Measurements from ENCODE around the gene INTS6.
"Not testable (repeated sequence)": the region's sequence is repeated elsewhere in the genome, so short reads cannot be mapped to it uniquely, and the experiment has no call there.

Gene INTS6

DNA sequence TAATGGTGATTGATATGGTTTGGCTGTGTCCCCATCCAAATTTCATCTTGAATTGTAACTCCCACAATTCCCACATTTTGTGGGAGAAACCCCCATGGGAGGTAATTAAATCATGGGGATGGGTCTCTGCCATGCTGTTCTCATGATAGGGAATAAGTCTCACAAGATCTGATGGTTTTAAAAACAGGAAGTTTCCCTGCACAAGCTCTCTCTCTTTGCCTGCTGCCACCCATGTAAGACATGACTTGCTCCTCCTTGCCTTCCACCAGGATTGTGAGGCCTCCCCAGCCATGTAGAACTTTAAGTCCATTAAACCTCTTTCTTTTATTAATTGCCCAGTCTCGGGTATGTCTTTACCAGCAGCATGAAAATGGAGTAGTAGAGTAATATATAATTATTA lies 37.5 kb downstream of the INTS6 start:
- DNase-seq (ENCODE audit: low read depth in 2 of 2), result not testable (repeated sequence)

DNA sequence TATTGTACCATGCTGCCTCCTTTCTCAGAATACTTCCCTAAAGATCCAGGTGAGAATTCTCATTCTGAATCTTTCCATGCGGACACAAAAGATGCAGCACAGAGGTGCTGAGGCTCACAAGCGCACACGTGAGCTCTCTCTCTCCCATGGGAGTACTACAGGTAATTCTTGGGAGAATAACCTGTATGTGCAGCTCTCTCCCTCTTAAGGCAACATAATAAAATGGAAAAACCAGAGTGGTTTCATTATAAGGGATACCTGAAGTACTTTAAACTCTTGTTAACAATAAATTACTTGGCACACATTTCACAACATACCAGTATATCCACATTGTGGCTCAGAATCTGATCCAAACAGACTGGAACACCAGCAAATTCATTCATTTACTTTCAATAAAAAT lies 40.4 kb downstream of the INTS6 start:
- DNase-seq (ENCODE audit: low read depth in 2 of 2), result no peak

DNA sequence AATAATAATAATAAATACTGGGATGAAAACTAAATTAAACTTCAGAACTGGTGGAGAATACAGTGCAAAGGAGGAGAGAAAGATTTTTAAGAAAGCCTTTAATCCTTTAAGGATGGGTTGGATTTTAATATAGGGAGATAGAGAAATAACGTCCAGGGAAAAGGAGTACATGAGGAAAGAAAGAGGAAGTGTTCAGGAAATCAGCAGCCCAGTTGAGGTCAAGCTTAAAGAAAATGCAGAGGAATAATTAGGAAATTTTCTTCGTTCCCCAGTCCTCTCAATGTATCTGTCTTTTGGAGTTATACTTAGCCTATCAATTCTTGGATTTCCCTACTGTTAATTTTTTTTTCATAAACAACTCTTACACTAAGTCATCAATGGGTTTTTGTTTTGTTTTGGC lies 47.7 kb downstream of the INTS6 start:
- no peak for DNase-seq (ENCODE audit: low read depth in 2 of 2)

DNA sequence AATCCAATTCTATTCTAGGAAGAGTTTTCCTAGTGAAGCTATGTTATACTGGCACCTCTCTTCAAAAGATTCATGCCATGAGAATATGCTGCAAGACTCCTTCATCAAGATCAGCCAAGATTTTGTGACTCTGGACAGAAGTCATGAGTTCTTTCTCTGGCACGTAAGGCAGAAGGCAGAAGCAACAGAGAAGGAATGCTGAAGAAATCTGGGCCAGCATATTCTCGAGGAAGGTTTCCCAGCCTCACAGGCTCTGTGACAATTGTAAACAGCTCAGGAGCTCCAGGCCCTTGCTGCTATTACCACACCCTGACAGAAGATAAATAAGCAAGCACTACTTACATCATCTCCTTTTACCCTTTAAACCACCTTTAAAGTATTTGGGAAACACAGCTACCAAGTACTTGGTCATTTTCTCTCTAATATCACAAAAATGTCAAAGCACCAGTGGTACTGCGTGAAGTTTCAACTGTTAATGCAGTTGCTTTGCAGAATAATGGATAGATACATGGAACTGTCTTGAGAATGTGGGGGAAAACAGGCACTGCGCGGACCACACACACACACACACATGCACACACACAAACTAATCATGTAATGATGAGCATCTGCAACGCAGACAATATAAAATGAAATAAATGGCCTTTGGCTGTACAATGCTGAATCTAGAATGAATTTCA lies 55.4 kb downstream of the INTS6 start:
- DNase-seq (ENCODE audit: low read depth in 2 of 2), result no peak

DNA sequence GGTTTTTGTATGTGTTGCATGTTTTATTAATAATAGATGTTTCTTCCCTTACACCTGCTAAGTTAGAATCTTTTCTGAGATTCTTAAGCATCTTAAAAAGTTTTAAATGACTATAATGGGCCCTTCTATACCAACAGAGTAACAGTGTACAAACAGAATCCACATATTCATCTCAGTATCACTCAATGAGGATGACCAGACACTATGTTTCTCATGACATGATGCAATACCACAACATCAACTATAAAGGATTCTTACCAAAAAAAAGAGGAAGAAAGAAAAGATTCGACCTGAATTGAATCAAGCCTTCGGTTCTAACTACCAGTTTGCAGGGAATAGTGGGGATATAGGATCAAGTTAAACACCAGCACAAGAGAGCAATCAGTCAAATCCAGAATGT lies 56.5 kb downstream of the INTS6 start:
- no peak for DNase-seq (ENCODE audit: low read depth in 2 of 2)

DNA sequence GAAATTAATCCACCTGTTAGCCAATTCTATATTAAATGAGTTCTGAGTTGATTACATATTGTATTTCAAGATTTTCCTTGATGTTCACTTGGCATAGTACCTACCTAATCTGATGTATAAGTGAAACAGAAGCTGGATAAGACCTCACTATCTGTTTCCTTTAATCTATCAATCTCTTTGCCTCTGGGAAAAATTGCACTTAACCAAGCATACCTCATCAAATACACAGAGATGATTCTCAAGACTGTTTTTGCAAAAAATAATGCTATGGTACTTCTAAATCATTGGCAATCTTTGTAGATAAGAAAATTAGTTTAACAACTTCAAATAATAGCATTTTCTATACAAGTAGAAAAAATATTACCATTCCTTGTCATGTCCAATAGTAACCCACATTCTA lies 58.1 kb downstream of the INTS6 start:
- DNase-seq (ENCODE audit: low read depth in 2 of 2), result no peak

DNA sequence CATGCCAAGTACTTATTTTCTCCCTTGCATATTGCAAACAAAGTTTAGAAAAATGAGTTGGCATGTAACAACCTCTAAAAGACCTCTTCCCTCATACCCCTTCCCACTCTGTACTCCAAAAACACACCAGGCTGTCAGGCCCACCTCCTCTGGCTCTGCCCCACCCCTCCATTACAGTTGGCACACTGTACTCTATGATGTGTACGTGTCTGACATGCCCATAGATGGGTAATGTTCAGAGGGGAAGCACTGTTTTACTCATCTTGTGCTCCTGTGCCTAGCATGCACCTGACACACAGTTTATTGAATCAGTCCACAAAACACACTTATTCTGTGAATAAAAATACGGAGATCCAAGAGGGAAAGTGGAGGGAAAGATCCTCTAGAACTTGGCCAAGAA lies 67.7 kb downstream of the INTS6 start:
- no peak for DNase-seq (ENCODE audit: low read depth in 2 of 2)

DNA sequence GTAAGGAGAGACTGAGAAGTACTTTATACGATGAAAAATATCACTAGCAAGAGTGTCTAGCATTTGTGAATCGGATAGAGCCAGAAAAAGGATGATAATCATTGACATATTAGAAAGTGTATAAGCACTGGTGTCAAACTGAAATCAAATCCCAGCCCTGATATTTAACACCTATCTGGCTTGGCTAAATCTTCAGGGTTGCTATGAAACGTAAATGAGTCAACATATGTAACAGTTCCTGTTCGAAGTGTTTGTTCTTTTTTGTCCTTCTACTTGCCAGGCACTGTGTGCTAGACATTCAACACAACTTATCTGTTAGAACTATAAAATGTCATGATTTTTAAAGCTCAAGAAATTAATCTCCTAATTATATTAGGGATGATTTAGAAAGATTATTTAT lies 72.6 kb downstream of the INTS6 start:
- DNase-seq (ENCODE audit: low read depth in 2 of 2), result no peak

DNA sequence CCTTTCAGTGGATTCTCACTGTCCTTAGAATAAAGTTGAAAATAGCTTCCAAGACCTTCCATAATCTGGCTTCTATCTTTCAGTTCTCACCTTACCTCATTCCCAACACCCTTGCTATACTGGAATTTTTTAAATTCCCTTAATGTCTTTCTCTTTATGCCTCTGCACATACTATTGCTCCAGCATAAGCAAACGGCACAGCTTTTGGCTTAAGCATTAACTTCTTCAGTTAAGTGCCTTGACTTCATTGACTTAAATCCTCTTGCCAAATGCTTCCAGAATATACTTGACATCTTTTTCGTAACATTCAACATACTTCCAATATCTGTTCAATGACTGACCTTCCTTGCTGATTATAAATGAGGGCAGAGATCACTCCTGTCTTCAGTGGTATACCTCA lies 79.4 kb downstream of the INTS6 start:
- DNase-seq (ENCODE audit: low read depth in 2 of 2), result no peak

DNA sequence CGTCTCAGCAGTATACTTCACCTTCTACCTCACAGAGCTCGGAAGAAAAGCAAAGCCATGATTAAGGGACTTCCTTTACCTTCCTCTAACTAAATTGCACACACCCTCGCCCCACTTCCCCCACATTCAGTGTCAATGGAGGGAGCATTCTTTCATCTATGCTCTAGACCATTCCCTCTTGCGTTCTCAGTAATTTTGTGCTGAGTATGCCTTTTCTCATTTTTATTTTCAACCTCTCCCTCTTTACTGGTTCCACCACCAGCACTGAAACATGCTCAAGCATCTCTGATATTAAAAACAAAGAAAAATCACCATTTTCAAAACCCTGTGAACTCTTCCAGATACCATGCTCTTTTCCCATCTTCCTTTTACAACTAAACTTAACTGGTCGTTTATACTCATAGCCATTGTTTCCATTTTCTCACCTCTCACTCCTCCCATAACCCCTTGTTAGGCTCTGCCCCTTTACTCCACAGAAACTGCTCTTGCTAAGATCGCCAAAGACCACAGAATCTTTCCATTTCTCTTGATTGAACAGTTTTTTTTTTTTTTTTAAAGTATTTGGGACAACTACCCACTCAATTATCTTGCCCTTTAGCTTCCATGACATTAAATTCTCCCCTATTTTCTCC lies 81.0 kb downstream of the INTS6 start:
- DNase-seq (ENCODE audit: low read depth in 2 of 2), result no peak

DNA sequence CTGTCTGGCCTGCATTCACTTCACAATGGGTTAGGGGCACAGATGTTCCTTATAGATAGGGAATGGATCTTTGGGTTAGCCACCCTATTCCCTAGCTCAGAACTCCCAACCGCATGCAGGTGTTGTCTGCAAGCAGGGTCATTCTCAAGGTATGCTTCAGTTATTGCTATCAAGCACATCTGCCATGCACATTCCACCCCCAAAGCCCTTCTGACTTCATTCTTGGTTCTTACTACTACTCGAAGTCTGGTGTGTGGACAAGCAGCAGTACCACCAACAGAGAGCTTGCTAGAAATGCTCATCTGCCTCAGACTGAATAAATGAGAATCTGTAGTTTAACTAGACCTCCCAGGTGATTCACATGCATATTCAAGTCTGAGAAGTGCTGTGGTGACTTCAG lies 82.0 kb downstream of the INTS6 start:
- no peak for DNase-seq (ENCODE audit: low read depth in 2 of 2)

DNA sequence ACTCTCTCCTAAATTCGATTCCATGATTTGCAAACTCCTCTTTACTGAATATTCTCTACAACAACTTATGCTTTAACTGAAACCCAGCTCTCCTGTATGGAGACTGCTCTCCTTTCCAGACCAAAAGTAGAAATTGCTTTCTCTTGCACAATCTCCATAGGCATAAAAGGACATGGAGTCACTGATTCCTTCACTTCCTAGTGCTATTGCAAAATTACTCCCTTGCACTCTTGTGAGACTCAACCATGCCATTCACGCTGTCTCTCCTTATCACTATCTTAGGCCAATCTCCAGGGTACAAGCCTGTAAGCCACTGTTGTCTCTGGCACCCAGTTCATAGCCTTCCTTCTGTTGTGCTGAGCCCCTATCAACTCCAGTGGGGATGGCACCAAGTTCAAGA lies 82.7 kb downstream of the INTS6 start:
- no peak for DNase-seq (ENCODE audit: low read depth in 2 of 2)

DNA sequence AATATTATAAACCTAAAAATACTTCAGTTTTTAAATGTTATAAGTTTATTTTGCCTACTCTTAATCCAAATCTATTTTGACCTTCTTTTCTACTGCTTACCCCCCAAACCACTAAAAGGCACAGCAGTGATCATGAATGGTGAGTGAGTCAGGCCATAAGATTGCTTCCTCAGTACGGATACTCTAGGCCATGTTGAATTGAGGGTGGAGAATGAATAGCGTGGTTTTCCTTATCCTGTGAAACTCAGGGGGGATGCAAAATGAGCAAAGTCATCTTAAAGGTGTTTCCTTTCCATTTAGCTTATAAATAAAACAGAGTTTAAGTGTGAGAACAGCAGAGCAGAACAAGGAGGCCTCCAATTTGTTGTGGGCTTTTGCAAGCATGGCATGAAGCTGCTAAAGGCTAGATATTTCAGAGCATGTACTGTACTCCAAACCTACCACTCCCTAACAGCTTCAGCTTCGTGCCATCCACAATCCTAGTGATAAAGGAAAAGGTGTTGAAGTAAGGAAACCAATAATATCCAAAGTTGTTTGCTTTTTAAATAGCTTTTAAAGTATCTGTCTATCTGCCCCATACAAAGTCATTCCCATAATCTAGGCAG lies 88.3 kb downstream of the INTS6 start:
- no peak for DNase-seq (ENCODE audit: low read depth in 2 of 2)

DNA sequence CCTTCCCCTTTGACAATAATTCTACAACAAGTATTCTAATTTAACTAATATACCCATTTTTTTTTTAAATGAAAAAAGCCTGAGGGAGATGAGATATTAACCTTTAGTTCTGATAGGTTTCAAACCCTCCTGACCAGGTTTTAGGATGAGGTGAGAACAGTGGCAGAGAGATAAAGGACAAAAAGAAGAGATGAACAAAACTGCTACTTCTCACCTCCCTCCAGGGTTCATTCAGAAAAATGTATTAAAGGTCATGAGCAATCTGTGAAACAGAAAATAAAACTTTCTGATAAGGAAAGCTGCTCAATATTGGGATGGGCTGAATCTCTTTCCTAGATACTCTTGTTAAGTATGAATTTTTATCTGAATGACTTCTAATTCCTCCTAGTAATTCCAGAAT lies 89.2 kb downstream of the INTS6 start:
- DNase-seq (ENCODE audit: low read depth in 2 of 2), result no peak

DNA sequence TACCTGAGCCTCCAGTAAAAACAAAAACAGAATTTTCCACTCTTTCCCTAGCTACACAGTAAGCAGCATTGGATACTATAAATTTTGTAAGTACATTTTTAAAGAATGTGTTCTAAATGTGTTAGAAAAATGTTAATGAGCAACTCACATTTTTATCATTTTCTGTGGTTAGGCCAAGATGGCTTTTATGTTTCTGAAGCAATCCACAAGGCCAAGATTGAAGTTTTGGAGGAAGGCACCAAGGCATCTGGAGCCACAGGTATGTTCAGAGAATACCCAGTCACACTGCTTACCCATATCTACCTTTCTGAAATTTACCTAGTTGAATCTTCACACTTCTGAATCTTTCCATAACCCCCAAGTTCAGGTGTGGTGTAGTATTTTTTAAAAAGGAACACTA lies 91.7 kb downstream of the INTS6 start:
- DNase-seq (ENCODE audit: low read depth in 2 of 2), result no peak

DNA sequence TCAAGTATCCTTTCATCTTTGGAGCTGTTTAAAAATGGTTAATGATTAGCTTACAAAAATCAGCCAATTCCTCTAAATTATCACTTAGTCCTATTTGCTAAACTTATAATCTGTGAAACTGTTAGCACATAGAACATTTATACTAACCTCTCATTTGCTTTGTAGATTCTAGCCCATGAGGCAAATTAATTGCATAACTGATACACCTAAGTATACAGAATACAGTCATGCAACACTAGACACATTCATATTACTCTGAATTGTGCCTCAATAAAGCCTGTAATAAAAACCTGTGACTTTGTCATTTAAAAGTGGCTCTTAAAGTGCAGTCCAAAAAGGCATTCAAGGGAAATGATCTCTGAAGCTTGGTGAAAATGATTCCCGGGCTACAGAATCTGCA lies 92.3 kb downstream of the INTS6 start:
- no peak for DNase-seq (ENCODE audit: low read depth in 2 of 2)

DNA sequence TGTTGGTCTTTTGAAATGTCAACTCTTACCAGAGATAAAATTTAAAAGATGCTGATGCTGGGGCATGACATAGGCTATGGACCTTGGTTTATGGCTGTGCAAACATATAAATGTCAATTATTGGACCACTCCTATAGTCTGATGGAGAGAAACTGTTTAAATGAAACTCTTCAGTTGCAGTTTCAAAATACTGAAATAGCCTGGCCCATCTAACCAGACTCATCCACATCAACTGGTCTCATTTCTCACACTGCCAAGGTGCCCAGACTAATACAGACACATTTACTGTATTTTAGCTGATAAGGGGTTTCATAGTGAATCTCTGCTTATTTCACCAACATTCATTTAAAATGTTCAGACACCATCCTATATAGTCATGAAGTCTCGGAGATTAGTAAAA lies 93.5 kb downstream of the INTS6 start:
- no peak for DNase-seq (ENCODE audit: low read depth in 2 of 2)

DNA sequence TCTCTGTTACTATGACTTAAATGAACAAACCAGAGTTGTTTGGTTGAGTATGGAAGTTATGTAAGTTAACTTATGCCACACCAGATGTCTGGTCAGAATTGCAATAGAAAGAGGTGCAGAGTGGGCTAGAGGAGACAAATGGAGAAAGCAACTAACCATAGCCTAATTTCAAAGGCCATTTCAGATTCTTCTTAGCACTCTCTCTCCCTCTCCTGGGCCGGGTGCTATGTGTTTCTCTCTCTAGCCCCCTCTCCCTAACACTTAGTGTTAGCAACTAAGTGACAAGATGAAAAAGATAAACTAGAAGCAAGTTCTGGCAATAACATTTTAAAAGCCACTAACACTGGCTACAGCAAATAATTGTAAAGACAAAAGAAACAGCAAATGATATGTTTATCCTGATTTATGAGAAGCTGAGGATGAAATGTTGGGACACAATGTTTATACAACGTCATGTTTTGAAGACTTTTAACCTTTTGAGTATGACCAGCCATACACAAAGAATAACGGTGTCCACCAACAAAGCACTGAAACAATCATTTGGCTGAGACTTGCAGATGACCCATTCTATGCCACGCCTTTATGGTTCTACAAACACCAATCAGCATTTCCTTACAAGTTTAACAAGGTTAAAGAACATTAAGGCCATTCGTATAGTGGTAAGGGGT lies 94.8 kb downstream of the INTS6 start:
- no peak for DNase-seq (ENCODE audit: low read depth in 2 of 2)

DNA sequence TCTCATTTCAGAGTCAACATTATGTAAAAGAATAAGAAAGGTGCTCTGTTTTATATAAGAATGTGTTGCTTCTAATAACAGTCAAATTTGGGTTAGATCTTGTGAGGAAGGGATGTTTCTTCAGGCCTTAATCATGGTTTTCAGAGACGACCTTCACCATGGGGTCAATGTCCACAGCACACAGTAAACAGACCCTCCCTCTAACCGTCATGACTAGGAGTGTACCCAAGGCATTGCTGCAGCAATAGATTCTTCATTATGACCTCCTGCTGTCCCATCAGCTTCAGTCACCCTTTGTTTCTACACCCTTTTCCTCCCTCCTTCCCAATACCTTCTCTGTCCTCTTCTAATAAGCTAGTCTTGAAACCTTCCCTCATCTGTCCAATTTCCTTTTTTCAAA lies 97.6 kb downstream of the INTS6 start:
- DNase-seq (ENCODE audit: low read depth in 2 of 2), result no peak

DNA sequence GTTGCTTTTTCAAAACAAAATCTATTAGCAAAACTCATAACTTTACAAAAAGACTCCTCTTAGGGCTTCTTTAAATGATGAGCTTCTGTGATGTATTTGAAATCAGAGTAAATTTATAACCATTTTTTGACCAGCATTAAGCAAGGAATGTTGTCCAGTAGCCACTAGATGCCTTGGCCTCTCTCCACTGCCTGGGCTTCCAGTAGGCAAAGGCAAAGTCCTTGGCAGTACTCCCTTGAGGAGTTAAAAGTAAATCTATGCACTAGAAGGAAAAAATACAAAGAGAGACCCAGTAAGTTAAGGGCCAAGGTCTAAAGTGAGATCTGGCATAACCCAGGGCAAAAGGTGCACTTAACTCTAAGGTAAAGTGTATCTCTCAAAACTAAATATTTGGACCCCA lies 103.8 kb downstream of the INTS6 start:
- DNase-seq (ENCODE audit: low read depth in 2 of 2), result no peak

DNA sequence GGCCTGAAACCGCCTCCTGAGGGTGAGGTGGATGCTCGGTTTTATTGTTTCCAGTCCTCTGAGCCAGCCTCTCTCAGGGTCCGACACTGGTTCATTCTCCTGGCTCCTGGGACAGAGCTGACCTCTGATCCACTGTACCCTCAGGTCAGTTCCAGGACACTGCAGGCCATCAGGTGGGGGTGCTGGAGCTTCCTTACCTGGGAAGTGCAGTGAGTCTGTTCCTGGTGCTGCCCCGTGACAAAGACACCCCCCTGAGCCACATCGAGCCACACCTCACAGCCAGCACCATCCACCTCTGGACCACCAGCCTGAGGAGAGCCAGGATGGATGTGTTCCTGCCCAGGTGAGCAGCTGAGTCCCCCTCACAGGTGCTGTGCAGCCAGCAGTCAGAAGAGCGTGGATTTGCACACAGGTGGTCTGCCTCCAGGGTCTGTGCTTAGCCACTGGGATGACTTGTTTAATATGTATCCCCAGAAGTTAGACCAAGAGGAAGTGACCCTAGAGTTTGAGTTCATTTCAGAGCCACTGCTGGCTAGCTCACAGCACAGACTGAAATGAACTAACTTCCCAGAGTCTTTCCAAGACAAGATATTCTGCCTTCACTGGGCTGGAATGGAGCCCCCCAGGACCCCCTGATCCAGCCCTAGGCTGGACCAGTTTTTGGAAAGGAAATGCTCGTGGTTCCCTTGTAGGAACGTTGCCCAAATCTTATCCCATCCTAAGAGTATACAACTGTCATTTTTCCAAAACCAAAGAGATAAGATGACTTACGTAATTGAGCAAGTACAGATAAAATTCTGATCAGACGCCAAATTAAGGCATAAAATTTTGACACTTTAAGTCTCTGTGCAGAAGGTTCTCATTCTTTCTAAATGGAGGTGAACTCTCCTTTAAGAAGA lies 104.5 kb downstream of the INTS6 start:
- DNase-seq (ENCODE audit: low read depth in 2 of 2), result no peak

DNA sequence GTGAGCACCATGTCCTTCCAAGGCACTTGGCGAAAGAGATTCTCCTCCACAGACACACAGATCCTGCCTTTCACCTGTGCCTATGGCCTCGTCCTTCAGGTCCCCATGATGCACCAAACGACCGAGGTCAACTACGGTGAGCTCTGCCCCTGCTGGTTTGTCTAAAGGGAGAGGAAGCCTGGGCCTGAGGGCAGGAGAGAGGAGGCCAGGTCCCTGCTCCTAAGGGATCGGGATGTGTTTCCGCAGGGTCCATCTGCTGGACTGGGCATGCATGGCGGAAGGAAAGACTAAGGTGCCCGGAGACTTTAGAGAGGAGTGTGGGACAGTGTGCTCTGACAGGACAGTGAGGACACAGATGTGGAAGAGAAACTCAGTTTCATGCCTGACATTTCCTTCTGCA lies 105.7 kb downstream of the INTS6 start:
- no peak for DNase-seq (ENCODE audit: low read depth in 2 of 2)
